Stimulated activated CD8-positive, alpha-beta memory T cell treated with anti-CD3 and anti-CD28 coated beads, Interleukin-15, amount 100 ng/mL, for 4 hours (primary cell): ENCODE results near the gene STK17A.
A peak's percentile ranks its signal among the peaks of the same experiment; 100 is the strongest.
"Not testable (repeated sequence)": the region's sequence is repeated elsewhere in the genome, so short reads cannot be mapped to it uniquely, and the experiment has no call there.

Experiments
- DNase-seq, 2 donors: peaks; one replicate each; pipeline ENCODE4 v3.0.0-alpha.2; 2020; ENCODE audit warnings: low read depth in 2 of 2

The STK17A gene

DNA sequence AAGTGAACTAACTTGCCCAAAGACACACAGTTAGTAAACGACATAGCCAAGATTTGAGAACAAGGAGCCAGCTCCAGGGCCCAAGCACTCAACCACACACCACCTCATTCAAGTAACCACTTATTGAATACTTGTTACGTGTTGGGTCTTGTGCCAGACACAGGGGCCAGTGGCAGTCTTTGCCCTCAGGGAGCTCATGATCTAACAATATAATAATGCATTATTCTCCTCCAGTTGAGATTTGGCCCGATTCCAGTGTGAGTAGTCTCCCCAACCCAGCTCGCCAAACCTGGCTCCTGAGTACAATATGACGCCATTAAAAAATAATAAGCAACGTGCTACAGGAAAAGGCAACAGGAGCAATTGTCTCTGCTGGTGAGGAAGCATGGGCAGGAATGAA is 14.4 kb upstream of the STK17A start:
- no peak for DNase-seq

- DNase-seq: no peak
Measured at GRCh38 chr7:43569424-43569823, 13.5 kb upstream of the STK17A start.

GRCh38 chr7:43570688-43571365 is 12.1 kb upstream of the STK17A start:
- DNase-seq: no peak

DNA sequence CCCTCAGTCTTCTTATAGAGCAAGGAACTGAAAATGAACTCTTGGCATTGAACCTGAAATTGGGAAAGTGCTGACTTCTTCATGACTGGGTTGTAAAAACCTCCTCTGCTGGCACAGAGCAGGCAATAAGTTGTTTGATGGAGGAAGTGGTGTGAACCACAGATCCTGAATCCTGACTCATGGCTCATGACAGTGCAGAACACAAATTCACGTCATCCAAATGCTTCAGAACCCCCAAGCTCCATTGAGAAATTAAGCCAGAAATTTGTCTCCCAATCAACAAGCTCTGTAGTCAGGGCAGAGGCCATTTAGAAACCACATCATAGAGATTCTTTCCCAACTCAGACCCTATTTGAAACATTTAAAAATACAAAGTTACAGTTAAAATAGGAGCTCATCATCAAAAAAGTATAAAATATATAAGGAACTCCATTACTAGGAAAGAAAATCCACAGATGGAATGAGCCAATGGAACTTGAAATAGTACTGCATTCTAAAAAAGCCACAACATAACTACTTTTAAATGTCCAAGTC is 10.3 kb upstream of the STK17A start:
- DNase-seq: no peak

GRCh38 chr7:43573832-43574231 is 9.1 kb upstream of the STK17A start:
- DNase-seq: not testable (repeated sequence)

- no peak for DNase-seq
Measured at GRCh38 chr7:43575506-43575905, 7.4 kb upstream of the STK17A start.

- no peak for DNase-seq
Measured at GRCh38 chr7:43576241-43576640, 6.7 kb upstream of the STK17A start.

DNA sequence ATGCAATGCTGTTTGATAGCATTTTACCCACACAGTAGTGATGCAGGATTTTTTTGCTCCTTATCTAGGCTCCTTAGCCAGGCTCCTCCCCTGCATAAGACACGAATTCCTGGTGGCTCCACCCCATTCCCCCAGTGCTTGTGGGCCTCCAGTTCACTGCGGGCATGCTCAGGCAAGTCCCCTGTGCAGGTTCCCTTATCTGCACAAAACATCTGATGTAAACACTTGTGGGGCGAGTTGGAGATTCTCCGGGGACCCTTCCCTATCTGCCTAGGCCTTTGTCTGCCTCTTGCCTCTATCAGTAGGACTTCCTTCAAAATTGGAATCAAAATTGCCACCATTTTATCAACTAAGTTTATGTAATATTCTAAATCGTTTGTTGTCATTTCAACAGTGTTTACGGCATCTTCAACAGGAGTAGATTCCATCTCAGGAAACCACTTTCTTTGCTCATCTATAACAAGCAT is 5.4 kb upstream of the STK17A start:
- no peak for DNase-seq

DNA sequence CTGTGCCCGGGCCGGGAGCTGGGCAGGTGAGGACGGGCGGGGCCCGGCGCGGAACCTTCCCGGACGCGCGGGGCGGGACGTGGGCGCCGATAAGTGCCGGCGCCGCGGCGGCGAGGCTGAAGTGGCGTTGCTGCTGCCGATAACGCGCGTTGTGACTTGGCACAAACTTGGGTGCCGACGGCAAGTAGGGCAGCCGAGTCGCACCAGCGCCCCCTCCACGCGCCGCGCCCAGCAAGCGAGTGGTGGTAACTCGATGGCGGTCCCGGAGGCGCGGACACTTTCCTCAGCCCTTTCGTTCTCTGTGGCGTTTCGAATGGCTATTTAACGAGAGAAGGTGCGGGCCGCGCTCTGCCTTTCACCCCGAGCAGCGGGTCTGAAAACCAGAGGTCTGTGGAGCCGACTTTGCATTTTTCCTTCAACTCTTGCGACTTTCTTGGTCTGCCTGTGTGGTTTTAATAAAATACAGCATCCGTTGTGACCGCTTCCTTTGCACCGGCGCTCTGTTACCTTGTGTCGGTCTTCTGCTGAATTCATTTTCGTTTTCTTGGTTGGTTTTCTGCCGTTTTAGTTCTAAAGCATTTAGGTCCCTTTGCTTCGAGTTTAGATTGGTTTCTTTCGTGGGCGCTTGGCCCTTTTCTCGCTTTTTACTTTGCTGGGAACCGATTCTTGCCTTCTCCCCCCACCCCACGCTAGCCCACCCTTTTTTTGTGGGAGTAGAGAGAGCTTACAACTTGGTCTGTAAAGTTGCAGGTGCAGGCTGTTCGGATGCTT is 701 bp downstream of the STK17A start:
- peak; percentile 38 to 46 for DNase-seq

GRCh38 chr7:43584195-43584586 is 1.3 kb downstream of the STK17A start:
- DNase-seq: no peak

DNA sequence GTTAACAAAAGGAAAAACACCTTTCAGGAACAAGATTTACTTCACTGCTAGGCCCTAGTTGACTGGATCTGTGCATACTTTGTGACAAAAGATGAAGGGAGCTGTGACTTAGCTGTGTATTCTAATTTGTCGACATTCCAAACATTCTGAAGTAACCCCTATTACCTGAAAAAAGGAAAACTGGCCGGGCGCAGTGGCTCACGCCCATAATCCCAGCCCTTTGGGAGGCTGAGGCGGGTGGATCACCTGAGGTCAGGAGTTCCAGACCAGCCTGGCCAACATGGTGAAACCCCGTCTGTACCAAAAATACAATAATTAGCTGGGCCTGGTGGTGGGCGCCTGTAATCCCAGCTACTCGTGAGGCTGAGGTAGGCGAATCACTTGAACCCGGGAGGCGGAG is 1.8 kb downstream of the STK17A start:
- DNase-seq: not testable (repeated sequence)

- DNase-seq: no peak
Measured at GRCh38 chr7:43585562-43585961, 2.7 kb downstream of the STK17A start.

DNA sequence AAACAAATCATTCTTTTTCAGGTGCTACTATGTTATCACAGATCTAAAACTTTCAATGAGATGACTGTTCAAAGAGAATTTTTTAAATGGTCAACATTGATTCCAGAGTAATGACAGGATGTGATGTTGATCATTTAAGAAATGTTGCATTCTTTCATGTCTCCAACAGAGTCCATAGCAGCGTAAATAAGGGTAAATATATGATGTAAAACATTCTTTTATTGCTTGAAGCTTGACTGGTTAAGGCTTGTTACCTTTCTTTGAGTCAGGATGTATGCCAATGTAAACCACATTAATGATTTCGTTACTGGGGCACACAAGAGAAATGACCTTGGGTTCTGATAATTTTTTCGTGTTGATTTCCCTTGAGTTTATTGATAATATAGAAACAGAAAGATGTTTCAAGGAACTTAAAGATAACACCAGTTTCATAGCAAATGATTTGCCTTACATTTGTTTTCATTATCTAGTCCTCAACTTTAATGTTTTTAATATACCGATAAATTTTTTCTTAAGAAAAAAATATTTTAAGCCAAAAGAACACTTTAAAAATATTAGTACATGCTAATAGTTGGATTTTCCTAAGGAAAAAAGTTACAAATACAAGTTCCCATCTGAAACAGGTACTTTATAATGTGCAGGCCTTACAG is 3.5 kb downstream of the STK17A start:
- no peak for DNase-seq

DNA sequence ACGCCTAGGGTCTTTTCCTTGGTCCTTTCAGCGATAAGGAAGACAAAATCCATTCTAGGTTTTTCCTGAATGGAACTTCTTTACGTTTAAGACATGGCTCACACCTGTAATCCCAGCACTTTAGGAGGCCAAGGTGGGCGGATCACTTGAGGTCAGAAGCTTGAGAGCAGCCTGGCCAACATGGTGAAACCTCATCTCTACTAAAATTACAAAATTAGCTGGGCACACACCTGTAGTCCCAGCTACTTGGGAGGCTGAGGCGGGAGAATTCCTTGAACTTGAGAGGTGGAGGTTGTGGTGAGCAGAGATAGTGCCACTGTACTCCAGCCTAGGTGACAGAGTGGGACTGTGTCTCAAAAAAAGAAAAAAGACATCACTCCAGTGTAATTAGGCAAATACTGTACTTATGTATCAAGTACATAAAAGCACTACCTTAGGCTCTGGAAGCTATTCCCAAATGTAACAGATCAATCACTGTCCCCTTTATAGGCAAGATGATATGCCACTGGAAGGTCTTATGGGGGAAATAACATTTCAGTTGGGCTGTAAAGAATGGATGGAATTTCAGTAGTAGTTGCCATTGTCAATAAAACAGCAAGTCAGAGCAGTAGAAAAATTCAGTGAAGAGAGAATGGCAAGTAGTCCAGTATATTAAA is 5.7 kb downstream of the STK17A start:
- DNase-seq: no peak

GRCh38 chr7:43589133-43589478 is 6.2 kb downstream of the STK17A start:
- DNase-seq: no peak

DNA sequence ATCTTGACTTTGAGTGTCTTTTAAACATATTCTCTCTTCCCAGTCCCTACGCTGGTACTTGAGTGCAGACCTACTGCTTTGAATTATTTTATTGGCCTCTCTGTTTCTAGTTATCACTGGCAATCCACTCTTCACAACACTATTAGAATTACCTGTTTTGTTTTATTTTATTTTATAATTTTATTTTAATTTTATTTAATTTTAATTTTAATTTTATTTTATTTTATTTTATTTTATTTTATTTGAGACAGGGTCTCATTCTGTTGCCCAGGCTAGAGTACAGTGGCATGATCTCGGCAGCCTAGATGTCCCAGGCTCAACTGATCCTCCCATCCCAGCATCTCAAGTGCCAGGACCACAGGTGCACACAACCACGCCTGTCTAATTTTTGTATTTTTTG is 6.8 kb downstream of the STK17A start:
- no peak for DNase-seq

DNA sequence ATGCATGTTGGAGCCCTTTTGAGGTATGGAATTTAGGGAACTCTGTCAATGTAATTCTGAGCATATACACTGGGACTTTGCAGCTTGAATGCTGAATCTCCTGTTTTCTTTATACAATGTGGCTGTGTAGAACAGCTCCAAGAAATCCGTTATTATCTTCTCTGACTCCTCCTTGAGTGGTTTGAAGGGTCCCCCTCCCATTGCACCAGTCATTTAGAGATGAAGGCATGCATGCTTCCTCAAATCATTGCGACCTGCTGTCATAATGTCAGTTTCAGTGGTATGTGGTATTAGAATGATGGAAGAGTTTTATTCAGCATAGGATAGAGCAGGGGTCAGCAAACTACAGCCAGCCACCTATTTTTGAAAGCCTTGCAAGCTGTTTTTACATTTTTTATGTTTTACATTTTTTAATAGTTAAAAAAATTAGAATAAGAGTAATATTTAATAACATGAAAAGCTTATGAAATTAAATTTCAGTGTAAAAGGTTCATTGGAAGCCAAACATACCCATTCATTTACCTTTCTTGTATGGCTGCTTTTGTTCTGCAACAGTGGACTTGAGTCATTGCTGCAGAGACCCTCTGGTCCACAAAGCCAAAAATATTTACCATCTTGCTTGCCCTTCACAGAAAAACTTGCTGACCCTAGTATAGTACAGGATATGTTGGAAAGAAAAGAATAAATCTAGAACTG is 8.1 kb downstream of the STK17A start:
- DNase-seq: no peak

DNA sequence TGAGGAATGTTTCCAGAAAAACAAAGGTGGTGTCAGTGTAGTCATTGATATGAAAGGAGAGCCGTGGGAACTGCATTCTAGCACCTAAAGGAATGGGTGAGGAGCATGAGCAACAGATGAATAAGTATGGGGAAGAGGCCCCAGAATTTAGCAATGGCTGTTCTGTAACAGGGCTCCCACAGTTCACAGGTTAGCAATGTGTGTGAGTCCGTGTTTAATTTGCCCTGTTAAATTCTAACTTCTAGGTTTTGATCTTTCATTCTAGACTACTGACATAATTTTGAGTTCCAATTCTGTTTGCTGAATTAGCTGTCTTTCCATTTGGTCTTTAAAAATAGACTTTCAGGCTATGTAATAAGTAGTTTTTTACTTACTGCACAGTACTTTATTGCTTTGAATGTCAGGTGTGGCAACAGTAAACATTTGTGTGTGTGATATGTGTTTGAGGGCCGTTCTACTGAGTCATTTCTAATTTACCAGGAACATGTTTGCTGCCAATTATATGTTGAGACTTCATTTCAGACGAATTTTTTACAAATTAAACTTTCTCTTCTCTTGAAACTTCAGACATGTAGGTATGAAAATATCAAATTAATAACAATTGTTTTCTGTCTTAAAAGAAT is 8.8 kb downstream of the STK17A start:
- no peak for DNase-seq

DNA sequence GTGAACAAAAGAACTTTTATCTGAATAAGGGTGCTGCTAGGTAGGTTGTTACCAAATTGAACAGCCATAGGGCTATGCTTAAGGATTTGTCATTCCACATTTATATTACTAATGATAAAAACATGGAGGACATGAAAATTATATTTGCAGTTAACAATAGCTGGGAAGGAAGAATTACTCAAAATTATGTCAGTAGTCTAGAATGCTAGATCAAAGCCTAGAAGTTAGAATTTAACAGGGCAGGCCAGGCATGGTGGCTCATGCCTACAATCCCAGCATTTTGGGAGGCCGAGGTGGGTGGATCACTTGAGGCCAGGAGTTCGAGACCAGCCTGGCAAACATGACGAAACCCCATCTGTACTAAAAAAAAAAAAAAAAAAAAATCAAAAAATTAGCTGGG is 9.4 kb downstream of the STK17A start:
- no peak for DNase-seq

DNA sequence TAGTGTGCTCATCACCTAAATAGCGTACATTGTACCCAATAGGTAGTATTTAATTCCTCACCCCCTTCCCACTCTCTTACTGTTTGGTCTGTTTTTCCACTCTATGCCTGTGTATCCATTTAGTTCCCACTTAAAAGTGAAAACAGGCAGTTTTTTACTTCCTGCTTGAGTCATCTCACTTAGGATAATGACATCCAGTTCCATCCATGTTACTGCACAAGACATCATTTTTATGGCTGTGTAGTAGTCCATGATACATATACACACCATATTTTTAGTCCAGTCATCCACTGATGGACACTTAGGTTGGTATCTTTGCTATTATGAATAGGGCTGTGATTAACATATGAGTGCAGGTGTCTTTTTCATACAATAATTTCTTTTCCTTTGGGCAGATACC is 10.1 kb downstream of the STK17A start:
- DNase-seq: no peak

- DNase-seq: no peak
Measured at GRCh38 chr7:43594020-43594419, 11.1 kb downstream of the STK17A start.
